ENCODE measurements around the gene HP1BP3. TPM values are rescaled to one million over a fixed set of nuclear protein-coding genes. Genes with fewer than 3 reads are reported as not detected.

HP1BP3 gene
- polyA plus RNA-seq, 1 donor, result 385 TPM

DNA sequence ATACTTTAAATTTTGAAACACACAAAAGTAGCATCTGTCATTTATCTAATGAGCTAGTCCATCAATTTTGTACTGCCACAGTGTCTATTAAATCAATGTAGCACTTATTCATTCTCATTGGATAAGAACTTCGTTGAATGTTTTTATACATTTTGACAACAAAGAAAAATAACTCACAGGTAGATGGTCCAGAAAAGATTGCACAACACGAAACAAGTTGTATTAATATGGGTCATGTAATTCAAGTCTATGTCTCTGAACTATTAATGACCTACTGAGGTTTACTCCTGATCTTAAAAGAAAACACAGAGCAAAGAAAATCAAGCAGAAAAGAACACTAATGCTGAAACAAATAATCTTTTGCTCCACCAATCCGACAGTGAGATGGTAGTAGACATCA is 15.3 kb downstream of the HP1BP3 start:
- no peak for DNase-seq

- DNase-seq, result no peak
These were observed 16.6 kb downstream of the HP1BP3 start for GRCh38 chr1:20770314-20771087.

DNA sequence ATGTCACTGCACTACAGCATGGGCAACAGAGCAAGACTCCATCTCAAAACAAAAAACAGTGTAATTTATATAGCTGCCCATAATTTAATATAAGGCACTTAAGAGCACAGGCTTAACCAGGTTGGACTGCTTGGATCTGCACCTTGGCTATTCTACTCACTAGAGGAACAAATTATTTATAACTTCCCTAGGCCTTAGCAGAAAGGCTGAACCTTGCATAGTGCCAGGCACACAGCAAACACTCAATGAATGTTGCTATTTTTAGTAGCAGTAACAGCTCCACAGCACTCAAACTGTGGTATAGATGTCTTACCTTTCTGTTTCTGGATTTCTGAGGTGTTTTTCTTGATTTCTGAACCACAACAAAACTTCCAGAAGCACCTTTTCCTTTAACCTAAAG is 19.8 kb downstream of the HP1BP3 start:
- DNase-seq, result no peak

DNA sequence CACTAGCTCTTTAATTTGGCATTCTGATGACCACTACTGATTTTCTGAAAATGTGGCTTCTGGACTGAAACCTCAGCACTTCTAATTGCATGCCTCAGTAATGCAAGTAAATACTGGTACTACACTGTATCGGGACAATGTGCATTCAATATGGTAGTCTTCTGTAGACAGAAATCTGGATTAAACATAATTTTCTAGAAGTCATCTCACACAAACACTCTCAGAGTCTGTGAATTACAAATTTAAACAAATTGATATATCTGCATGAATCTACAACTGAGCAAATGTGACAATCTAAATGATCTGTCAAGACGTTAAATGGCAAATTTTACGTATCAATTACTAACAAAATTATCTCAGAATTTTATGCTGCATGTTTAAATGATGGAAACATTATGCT is 23.7 kb downstream of the HP1BP3 start:
- no peak for DNase-seq

GRCh38 chr1:20760322-20760721 is 26.8 kb downstream of the HP1BP3 start:
- DNase-seq, result no peak

- no peak for DNase-seq
These were observed 33.5 kb downstream of the HP1BP3 start for GRCh38 chr1:20753589-20753988.

DNA sequence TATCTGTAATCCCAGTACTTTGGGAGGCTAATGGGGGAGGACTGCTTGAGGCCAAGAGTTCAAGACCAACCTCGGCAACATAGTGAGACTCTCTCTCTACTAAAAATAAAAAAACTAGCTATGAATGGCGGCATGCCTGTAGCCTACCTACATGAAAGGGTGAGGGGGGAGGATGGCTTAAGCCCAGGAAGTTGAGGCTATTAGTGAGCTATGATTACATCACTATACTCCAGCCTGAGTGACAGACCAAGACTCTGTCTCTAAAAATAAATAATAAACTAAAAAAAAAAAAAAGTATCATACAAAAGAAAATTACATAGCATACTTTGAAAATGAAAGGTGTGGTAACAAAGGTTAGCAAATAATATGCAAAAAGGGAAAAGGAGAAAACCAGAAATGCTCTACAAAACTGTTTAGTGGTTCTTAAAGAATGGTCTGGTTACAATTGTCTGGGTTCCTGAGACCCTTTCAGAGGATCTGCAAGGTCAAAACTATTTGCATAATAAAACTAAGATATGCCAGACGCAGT is 35.6 kb downstream of the HP1BP3 start:
- DNase-seq, result no peak

DNA sequence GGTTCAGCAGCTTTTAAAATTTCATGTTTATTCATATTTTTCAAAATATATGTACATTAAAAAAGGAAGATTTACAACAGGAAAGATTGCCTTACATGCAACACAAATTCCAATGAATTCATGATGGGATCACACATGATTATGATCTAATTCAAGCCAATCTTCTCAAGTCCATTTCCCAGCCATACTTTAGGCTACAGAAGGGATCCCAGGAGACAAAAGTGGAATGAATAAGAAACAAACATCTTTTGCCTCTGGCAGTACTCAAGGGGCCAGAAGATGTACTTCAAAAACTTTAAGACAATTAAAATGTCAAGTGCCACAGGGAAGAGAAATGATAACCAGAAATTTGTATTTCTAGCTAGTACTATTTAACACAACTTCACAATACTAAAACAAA is 44.4 kb downstream of the HP1BP3 start:
- no peak for DNase-seq

GRCh38 chr1:20740781-20741180 is 46.3 kb downstream of the HP1BP3 start:
- no peak for DNase-seq

GRCh38 chr1:20739225-20739624 is 47.9 kb downstream of the HP1BP3 start:
- DNase-seq, result no peak

DNA sequence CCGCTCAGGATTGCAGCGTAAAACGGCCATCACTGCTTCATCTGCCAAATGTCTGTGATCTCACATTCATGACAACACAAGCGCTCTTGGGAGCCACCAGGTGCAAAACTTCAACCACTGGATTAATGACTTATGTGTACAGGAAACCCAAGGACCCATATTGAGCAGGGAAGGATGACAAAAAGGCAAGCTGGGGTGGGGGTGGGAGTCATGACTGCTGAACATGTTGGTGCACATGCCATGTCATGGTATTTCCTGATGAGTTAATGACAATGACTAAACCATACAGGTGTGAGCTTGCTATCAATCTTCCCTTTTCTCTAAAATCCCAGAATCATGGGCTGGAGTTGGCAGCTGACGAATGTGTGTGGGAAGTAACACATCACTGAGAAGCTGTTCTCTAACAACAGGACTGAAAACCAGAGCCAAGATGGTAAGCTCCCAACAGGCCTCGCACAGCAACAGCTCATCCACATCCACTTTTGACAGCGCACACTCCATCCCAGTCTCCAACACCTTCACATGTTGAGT is 51.5 kb downstream of the HP1BP3 start:
- no peak for DNase-seq

DNA sequence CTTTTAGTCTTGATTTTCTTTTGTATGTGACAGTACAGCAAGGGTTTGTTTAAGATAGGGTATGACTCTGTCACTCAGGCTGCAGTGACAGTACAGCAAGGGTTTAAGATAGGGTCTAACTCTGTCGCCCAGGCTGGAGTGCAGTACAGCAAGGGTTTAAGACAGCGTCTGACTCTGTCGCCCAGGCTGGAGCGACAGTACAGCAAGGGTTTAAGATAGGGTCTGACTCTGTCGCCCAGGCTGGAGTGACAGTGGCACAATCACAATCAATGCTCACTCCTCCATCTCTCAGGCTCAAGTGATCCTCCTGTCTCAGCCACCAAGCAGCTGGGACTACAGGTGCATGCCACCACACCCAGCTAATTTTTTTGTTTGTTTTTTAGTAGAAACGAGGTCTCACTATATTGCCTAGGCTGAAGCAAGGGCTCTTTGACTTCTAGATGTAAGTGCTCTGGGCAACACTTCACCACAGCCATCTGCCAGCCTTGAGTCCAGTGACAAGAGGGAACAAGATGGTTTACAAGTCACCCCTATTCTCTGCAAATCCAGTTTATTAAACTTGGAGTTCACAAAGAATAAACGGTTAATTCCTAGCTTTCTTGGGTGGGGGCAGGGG is 53.6 kb downstream of the HP1BP3 start:
- no peak for DNase-seq

GRCh38 chr1:20732588-20733359 is 54.3 kb downstream of the HP1BP3 start, which contains the start of gene SH2D5:
TSS of gene SH2D5 (minus strand) at chr1:20732703. CDS start at chr1:20728044, 4,659 bp downstream.
- peak; percentile 67 for DNase-seq

DNA sequence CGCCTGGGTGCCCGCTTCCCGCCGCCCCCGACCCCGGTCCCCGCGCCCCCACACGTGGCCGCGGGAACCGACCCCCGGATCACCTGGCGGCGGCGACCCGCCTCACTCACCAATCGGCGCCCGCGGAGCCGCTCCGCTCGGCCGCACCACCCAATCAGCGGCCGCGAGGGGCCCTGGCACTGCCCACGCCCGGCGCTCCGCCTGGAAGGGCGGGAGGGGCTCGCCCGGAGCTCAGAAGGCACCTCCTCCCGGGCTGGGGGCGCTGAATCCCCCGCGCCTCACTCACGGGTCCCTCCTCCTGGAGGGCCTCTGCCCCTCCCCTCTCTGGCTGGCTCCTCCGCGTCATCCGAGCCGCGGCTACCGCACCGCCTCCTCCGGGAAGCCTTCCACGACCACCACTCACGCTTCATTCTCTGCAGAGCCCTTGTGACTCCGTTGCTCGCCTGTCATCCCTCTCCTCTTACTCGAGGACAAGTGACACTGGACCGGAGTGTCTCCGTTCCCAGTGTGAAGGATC is 55.0 kb downstream of the HP1BP3 start:
- DNase-seq, result peak; percentile 78

DNA sequence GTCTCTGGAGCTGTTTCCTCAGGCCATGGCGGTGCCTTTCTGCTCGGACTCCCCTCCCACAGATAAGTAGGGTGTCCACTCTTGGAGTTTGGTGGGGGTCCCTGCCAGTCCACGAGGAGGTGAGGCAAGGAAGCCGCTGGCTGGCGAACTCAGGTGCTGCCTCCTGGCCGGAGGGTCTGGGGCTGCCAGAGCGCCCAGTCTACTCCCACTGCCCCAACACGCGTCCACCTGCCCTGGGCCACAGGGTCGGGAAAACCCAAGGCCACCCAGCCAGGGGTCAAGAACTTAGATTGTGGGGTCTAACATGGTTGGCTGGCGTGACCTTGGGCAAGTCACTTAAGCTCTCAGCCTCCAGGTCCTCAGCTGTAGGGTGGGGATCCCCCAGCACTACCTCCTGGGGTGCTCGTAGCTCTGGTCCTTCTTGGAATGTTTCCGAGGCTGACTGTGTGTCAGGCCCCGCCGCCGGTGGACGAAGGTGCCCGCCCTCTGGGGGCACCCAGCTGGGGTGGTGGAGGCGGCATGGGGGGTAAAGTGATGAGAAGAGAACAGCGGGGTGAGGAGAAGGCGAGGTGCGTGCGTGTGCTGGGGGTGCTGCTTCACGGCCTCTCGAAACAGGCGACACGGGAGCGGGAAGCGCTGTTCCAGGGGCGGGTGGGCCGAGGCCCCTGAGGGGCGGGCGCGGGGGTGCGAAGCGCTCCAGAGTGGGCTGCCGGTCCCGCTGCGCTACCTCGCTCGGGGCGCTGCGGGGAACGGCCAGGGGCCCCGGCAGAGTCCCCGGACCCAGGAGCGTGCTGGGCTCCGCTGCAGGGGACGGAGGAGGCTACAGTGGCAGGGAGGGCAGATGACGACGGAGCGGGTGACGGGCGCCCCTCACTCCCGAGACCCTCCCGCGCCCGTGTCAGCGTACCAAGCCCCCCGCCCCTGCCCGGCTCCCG is 55.8 kb downstream of the HP1BP3 start:
- DNase-seq, result no peak

DNA sequence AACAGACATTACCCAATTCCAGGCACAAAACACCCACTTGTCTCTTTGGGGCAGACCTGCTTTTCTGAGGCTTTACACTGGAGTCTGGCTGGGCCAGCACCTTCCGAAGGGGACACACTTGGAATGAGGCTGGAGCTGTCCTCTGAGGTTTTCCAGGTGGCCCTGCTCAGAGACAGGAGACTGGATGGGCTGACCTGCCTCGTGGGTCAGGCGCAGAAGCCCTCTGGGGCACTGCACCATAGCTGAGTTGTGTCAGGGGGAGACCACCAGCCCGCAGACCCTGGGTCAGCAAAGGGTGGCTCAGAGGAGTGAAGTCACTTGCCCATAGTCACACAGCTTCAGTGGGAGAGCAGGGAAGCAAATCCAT is 56.4 kb downstream of the HP1BP3 start:
- DNase-seq, result no peak

DNA sequence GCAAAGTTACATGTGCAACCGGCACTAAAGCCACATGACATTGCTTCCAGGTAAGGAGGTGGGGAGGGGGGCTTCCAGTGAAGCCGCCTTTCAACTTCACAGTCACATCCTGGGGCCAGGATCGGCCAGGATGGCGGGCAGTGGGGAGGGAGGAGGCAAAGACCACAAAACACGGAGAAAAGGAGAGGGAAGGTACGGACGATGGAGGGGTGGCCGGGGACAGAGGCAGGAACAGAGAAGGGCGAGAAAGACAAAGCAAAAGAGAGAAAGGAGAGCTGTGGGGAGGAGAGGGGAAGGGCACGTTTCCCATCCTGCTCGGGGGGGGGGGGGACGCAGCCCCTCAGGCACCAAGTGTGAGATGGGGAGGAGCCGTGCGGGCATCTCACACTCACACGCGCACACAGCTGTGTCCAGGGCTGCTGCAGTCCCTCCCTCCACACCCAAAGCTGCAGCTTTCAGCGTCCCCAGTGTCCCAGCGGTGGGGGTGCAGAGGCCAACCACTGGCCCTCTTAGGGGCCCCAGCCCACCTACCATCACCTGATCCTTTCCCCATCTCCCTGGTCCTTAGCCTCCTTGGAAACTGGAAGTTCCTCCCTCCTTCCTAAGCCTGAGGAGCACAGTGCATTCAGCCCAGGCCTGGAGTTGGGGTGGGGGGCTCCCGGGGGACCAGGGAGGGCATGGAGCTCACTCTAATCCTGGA is 57.0 kb downstream of the HP1BP3 start:
- no peak for DNase-seq

GRCh38 chr1:20729155-20729931 is 57.8 kb downstream of the HP1BP3 start:
- no peak for DNase-seq

DNA sequence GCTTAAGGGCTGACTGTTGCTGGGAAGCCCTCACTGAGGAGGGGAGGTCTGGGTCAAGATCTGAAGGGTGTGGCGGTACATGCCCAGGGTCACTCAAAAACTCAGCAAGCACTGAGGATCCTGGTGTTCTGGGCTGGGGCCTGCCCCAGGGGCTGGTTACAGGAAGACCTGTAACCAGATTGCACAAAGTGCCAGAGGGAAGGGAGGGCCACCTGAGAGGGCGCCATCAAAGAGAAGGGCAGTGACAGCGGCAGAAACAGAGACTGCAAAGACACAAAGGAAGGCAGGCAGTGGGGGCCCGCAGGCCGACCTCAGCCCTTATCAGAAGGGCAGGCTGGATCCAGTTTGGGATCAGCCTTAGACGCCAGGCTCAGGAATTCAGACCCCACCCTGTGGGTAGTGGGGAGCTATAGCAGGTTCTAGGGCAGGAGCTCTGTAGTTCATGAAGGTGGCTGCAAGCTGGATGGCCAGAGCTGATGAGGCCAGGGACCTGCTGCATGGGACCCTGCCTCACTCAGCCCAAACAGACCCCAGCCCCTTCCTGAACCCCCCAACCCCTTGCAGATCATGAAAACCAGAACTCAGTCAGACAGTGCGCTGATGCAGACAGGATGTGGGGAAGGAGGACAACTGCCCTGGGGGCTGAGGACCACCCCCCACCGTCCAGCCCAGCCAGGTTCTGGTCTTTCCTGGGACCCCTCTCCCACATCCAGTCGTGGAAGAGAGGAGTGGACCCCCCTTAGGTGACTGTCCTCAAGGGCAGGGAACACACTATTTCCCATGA is 58.5 kb downstream of the HP1BP3 start:
- DNase-seq, result no peak

All from left kidney (tissue), 2 donors.